Hindlimb muscle (tissue), 1 donor: ENCODE data around the gene SH2D1B. TPM values are rescaled to one million over a fixed set of nuclear protein-coding genes. Genes with fewer than 3 reads are reported as not detected.
"Not testable (repeated sequence)": the region's sequence is repeated elsewhere in the genome, so short reads cannot be mapped to it uniquely, and the experiment has no call there.

Experiments
- DNase-seq: peaks from one replicate; pipeline ENCODE4 v3.0.0-alpha.2; 2013
- polyA plus RNA-seq: library from polyadenylated mRNA; unstranded; fragments of 120-200 nt; gene quantifications from one replicate; pipeline ENCODE4 v1.2.1, GENCODE V29; 2013; ENCODE audit not compliant: insufficient read length

Gene SH2D1B
- polyA plus RNA-seq, 1 donor = 0.18 TPM

- DNase-seq = no peak
Measured at GRCh38 chr1:162360237-162360873, 51.6 kb downstream of the SH2D1B start.

GRCh38 chr1:162359523-162360236, 52.3 kb downstream of the SH2D1B start:
- no peak for DNase-seq

- no peak for DNase-seq
Measured at GRCh38 chr1:162358928-162359327, 53.0 kb downstream of the SH2D1B start.

- no peak for DNase-seq
Measured at GRCh38 chr1:162357681-162358266, 54.2 kb downstream of the SH2D1B start.

- DNase-seq = no peak
Measured at GRCh38 chr1:162353702-162354101, 58.2 kb downstream of the SH2D1B start.

- no peak for DNase-seq
Measured at GRCh38 chr1:162353078-162353477, 58.9 kb downstream of the SH2D1B start.

- not testable (repeated sequence) for DNase-seq
Measured at GRCh38 chr1:162351874-162352273, 60.1 kb downstream of the SH2D1B start.

- no peak for DNase-seq
Measured at GRCh38 chr1:162351246-162351842, 60.6 kb downstream of the SH2D1B start.

- no peak for DNase-seq
Measured at GRCh38 chr1:162349635-162350330, 62.2 kb downstream of the SH2D1B start.

GRCh38 chr1:162347281-162347680, 64.7 kb downstream of the SH2D1B start:
- no peak for DNase-seq

Other genes with a start within 250 kb of the SH2D1B start
- not detected for gene SPATA46, start 35.3 kb downstream of the SH2D1B start, polyA plus RNA-seq
- 1.7 TPM for gene C1orf226, start 30.4 kb downstream of the SH2D1B start, polyA plus RNA-seq
- gene UHMK1, start 85.7 kb upstream of the SH2D1B start, polyA plus RNA-seq = 25.2 TPM
- 24.9 TPM for gene UAP1, start 149.6 kb upstream of the SH2D1B start, polyA plus RNA-seq
- gene DDR2, start 220.3 kb upstream of the SH2D1B start, polyA plus RNA-seq = 34.6 TPM